Heart left ventricle (tissue), 13 donors: ENCODE data around the gene PODXL2.

ENCODE experiments used
- POLR2A ChIP-seq, 2 donors: fragments of 450-650 bp; IDR thresholded peaks; one replicate each; pipeline ENCODE4 v1.6.1; 2017; ENCODE audit warnings: antibody characterized with exemption in 2 of 2, mild to moderate bottlenecking in 2 of 2, moderate library complexity in 2 of 2
- TF ChIP-seq, protein P1 (sequence below), 12 donors: fragments of 200-600 bp; sonication (generic) in 4 of 12; IDR thresholded peaks; one replicate each; pipeline versions ENCODE4 v1.5.0 to v1.8.0; 2018 to 2022; ENCODE audit warnings: antibody characterized with exemption in 12 of 12, mild to moderate bottlenecking in 5 of 12
- donor health status: ischemic (EF 13 %, LVEDD 7.1; RV severe dilation, severe dysfunction).
- donor health status: DM: no; HTN: yes; CAD: no.
- donor health status: DM: no; HTN: no; CAD: no.
- donor health status: ischemic (EF 25% LVEDD 6.9; RV normal size, moderate dysfunction).
- donor health status: ischemic (EF 25% LVEDD 5.7; RV mildly dilated, moderate dysfunction).
- donor health status: ischemic (EF 35%, LVEDD 5.7; RV mildly dilated, moderate dysfunction).
- donor health status: nonischemic (EF 11% LVEDD 7.7; RV severe dilation, severe dysfunction).
- donor health status: DM: yes; HTN: yes; CAD: no.
- donor health status: PGD.
- donor health status: ischemic (EF 29% LVEDD 5.4; RV normal size, mild dysfunction).
- donor health status: nonischemic (EF 23%, LVEDD 6.1; RV moderate dilation, normal function).

DNA sequence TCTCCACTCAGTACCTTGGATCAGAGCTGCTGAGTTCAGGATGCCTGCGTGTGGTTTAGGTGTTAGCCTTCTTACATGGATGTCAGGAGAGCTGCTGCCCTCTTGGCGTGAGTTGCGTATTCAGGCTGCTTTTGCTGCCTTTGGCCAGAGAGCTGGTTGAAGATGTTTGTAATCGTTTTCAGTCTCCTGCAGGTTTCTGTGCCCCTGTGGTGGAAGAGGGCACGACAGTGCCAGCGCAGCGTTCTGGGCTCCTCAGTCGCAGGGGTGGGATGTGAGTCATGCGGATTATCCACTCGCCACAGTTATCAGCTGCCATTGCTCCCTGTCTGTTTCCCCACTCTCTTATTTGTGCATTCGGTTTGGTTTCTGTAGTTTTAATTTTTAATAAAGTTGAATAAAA, 7.0 kb upstream of the PODXL2 start:
- TF ChIP-seq, protein P1, sequence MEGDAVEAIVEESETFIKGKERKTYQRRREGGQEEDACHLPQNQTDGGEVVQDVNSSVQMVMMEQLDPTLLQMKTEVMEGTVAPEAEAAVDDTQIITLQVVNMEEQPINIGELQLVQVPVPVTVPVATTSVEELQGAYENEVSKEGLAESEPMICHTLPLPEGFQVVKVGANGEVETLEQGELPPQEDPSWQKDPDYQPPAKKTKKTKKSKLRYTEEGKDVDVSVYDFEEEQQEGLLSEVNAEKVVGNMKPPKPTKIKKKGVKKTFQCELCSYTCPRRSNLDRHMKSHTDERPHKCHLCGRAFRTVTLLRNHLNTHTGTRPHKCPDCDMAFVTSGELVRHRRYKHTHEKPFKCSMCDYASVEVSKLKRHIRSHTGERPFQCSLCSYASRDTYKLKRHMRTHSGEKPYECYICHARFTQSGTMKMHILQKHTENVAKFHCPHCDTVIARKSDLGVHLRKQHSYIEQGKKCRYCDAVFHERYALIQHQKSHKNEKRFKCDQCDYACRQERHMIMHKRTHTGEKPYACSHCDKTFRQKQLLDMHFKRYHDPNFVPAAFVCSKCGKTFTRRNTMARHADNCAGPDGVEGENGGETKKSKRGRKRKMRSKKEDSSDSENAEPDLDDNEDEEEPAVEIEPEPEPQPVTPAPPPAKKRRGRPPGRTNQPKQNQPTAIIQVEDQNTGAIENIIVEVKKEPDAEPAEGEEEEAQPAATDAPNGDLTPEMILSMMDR (IDR thresholded peaks at IDR 0.05) = no peak
- TF ChIP-seq POLR2A (IDR thresholded peaks at IDR 0.05) = no peak
